GM23338 (cell line): ENCODE results near the gene CNTNAP2. TPM values are rescaled to one million over a fixed set of nuclear protein-coding genes. Genes with fewer than 3 reads are reported as not detected.

Source experiments
- ATAC-seq: fragments of 200-7000 bp; cut with Tn5 transposase; 3 replicates; pipeline ENCODE4 v1.9.1; 2020
- DNase-seq: peaks from one replicate; pipeline ENCODE4 v3.0.0-alpha.2; 2015; ENCODE audit warnings: low spot score
- H2AFZ ChIP-seq: fragments of 200-600 bp; sonication (generic); 2 replicates; pipeline ENCODE4 v1.8.0; 2016; ENCODE audit warnings: antibody characterized with exemption, mild to moderate bottlenecking, moderate library complexity
- H3F3A ChIP-seq: fragments of 200-600 bp; sonication (generic); replicated peaks from 2 replicates; pipeline ENCODE4 v1.8.0; 2017; ENCODE audit warnings: antibody characterized with exemption, mixed run types, low read depth
- H3K27ac ChIP-seq: fragments of 200-600 bp; sonication (generic); 2 replicates; pipeline ENCODE4 v1.6.1; 2016; ENCODE audit warnings: low read depth
- H3K27me3 ChIP-seq: fragments of 200-600 bp; sonication (generic); 2 replicates; pipeline ENCODE4 v1.8.0; 2016; ENCODE audit warnings: mild to moderate bottlenecking, mixed run types, moderate library complexity; ENCODE audit not compliant: insufficient read depth
- H3K36me3 ChIP-seq: fragments of 200-600 bp; sonication (generic); 2 replicates; pipeline ENCODE4 v1.8.0; 2016; ENCODE audit warnings: mild to moderate bottlenecking; ENCODE audit not compliant: insufficient read depth
- H3K4me1 ChIP-seq: fragments of 200-600 bp; sonication (generic); 2 replicates; pipeline ENCODE4 v1.8.0; 2016; ENCODE audit warnings: mild to moderate bottlenecking, moderate library complexity; ENCODE audit not compliant: insufficient read depth
- H3K4me2 ChIP-seq: fragments of 200-600 bp; sonication (generic); 2 replicates; pipeline ENCODE4 v1.7.1; 2017; ENCODE audit warnings: mixed run types
- H3K4me3 ChIP-seq: fragments of 200-600 bp; sonication (generic); 2 replicates; pipeline ENCODE4 v1.6.1; 2016; ENCODE audit warnings: mixed run types
- H3K79me2 ChIP-seq: fragments of 200-600 bp; sonication (generic); replicated peaks from 2 replicates; pipeline ENCODE4 v1.8.0; 2017; ENCODE audit warnings: mild to moderate bottlenecking; ENCODE audit not compliant: insufficient read depth
- H3K9me2 ChIP-seq: fragments of 200-600 bp; sonication (generic); 2 replicates; pipeline ENCODE4 v1.8.0; 2017; ENCODE audit not compliant: insufficient read depth
- H4K20me1 ChIP-seq: fragments of 200-600 bp; sonication (generic); replicated peaks from 2 replicates; pipeline ENCODE4 v1.8.0; 2017; ENCODE audit warnings: mild to moderate bottlenecking; ENCODE audit not compliant: insufficient read depth
- H3K27ac Mint-ChIP-seq: 2 replicates; pipeline ENCODE4 v1.8.0; 2020; ENCODE audit warnings: inconsistent platforms, mild to moderate bottlenecking, moderate library complexity, mixed read lengths
- H3K27me3 Mint-ChIP-seq: 3 replicates; pipeline ENCODE4 v1.8.0; 2022; ENCODE audit warnings: low read depth, mild to moderate bottlenecking, moderate library complexity, mixed read lengths, inconsistent platforms; ENCODE audit not compliant: insufficient read depth, poor library complexity
- H3K36me3 Mint-ChIP-seq: 3 replicates; pipeline ENCODE4 v1.8.0; 2021; ENCODE audit warnings: low read depth, mild to moderate bottlenecking, inconsistent platforms, moderate library complexity, mixed read lengths
- H3K4me1 Mint-ChIP-seq: 3 replicates; pipeline ENCODE4 v1.8.0; 2020; ENCODE audit warnings: mild to moderate bottlenecking, inconsistent platforms, mixed read lengths
- H3K4me3 Mint-ChIP-seq: 3 replicates; pipeline ENCODE4 v1.8.0; 2021; ENCODE audit warnings: moderate library complexity, mild to moderate bottlenecking, inconsistent platforms, mixed read lengths
- H3K9me3 Mint-ChIP-seq: 3 replicates; pipeline ENCODE4 v1.8.0; 2020; ENCODE audit warnings: moderate library complexity, mild to moderate bottlenecking, inconsistent platforms, mixed read lengths
- CREB1 ChIP-seq: fragments of 250-450 bp; sonication (Bioruptor Pico); IDR thresholded peaks from 2 replicates; pipeline ENCODE4 v1.5.0; 2020; ENCODE audit warnings: low read depth, mild to moderate bottlenecking, moderate library complexity
- EZH2 ChIP-seq: fragments of 200-600 bp; sonication (generic); IDR thresholded peaks from one replicate; pipeline ENCODE4 v1.8.0; 2017; ENCODE audit warnings: antibody characterized with exemption, mild to moderate bottlenecking, low read depth; ENCODE audit not compliant: unreplicated experiment
- EZH2phosphoT487 ChIP-seq: fragments of 200-600 bp; sonication (generic); IDR thresholded peaks from one replicate; pipeline ENCODE4 v1.8.1; 2018; ENCODE audit warnings: antibody characterized with exemption; ENCODE audit not compliant: unreplicated experiment
- JUNB ChIP-seq: IDR thresholded peaks from one replicate; pipeline ENCODE4 v1.6.1; 2016; ENCODE audit warnings: antibody characterized with exemption; ENCODE audit not compliant: unreplicated experiment
- NANOG ChIP-seq: IDR thresholded peaks from 2 replicates; pipeline ENCODE4 v1.6.1; 2016; ENCODE audit warnings: antibody characterized with exemption, borderline replicate concordance
- POLR2AphosphoS5 ChIP-seq: IDR thresholded peaks from 2 replicates; pipeline ENCODE4 v1.6.1; 2016; ENCODE audit warnings: antibody characterized with exemption, low read depth
- STAT1 ChIP-seq: IDR thresholded peaks from one replicate; pipeline ENCODE4 v1.6.1; 2016; ENCODE audit warnings: antibody characterized with exemption; ENCODE audit not compliant: unreplicated experiment
- ZNF114 ChIP-seq: fragments of 250-450 bp; sonication (Bioruptor Pico); IDR thresholded peaks from 2 replicates; pipeline ENCODE4 v1.5.0; 2020; ENCODE audit warnings: mild to moderate bottlenecking, moderate library complexity
- ZNF331 ChIP-seq: fragments of 250-450 bp; sonication (Bioruptor Pico); IDR thresholded peaks from 2 replicates; pipeline ENCODE4 v1.5.0; 2020; ENCODE audit warnings: low read depth, mild to moderate bottlenecking, moderate library complexity
- polyA plus RNA-seq: library from polyadenylated mRNA; unstranded; fragments of >200 nt; fragmentation: Nextera tagmentation; extraction: Ambion mirVana; gene quantifications from 2 replicates; pipeline ENCODE4 v1.2.1, GENCODE V29; 2016
- total RNA-seq: library from RNA; depleted of rRNA; stranded (reverse); fragments of >200 nt; shearing (Covaris generic); gene quantifications from 2 replicates; pipeline ENCODE4 v1.2.3, GENCODE V29; 2014
- TF ChIP-seq, protein P1 (sequence below), 2 experiments: fragments of 200-600 bp in 1 of 2; sonication (generic) in 1 of 2; conservative IDR thresholded peaks; 2 replicates each; pipeline versions ENCODE4 v1.5.1 to v1.6.1; 2016 to 2017; ENCODE audit warnings: antibody characterized with exemption in 2 of 2, low read depth in 2 of 2, mild to moderate bottlenecking in 2 of 2, moderate library complexity in 1 of 2
- TF ChIP-seq, protein P2 (sequence below): IDR thresholded peaks from 2 replicates; pipeline ENCODE4 v1.6.1; 2016; ENCODE audit warnings: antibody characterized with exemption
- TF ChIP-seq, protein P3 (sequence below): IDR thresholded peaks from one replicate; pipeline ENCODE4 v1.6.1; 2018; ENCODE audit warnings: antibody characterized with exemption; ENCODE audit not compliant: unreplicated experiment

Gene CNTNAP2
- total and polyA plus RNA-seq, 2 experiments from 2014 or later = 38.2 to 61.3 TPM

DNA sequence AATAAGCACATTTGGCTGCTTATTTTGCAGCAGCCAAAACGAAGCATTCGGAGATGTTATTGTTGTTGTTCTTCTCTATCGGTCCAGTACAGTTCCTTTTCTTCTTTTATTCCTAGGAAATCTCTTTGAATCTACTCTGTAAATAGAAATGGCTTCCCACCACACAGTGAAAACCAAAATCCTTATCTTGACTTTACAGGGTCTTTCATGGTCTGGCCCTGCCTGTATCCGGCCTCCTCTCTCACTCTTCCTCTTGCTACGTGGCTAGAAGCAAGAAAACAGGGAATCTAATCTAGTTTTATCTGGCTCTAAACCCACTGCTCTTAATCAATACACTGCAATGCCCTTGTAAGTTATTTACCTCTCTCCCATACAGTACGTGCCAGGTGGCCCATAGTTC lies 1547.9 kb downstream of the CNTNAP2 start:
- ATAC-seq = no peak
- H3K27me3 ChIP-seq = no peaks in the 10 kb centered on the region
- H3K27ac ChIP-seq = no peak overlapping the region
- no peaks in the 10 kb centered on the region for H3K79me2 ChIP-seq
- no peak overlapping the region for H3K4me3 Mint-ChIP-seq
- no peaks in the 10 kb centered on the region for H3K36me3 Mint-ChIP-seq
- no peak overlapping the region for H3K4me3 ChIP-seq
- H3K9me3 Mint-ChIP-seq = peaks cover 4% of the 10 kb centered on the region; the same call in 2 of the 3 replicates
- H2AFZ ChIP-seq = peak overlapping the region; percentile 47; the same call in 1 of the 2 replicates
- H3K4me1 ChIP-seq = peaks cover 4% of the 10 kb centered on the region; the same call in 1 of the 2 replicates
- H3K9me2 ChIP-seq = 0 out of 2 replicates have a peak, but pooled peaks cover under 1% of the 10 kb centered on the region
- H3K27me3 Mint-ChIP-seq = no peaks in the 10 kb centered on the region
- no peak overlapping the region for H3K4me2 ChIP-seq
- no peaks in the 10 kb centered on the region for H3K36me3 ChIP-seq
- DNase-seq = no peak
- H3F3A ChIP-seq = no peaks in the 10 kb centered on the region
- no peaks in the 10 kb centered on the region for H4K20me1 ChIP-seq
- TF ChIP-seq CREB1 (CRISPR knock-in tag) = no peak
- no peak for TF ChIP-seq ZNF331 (CRISPR knock-in tag)
- no peak for TF ChIP-seq EZH2phosphoT487
- TF ChIP-seq, protein P1, sequence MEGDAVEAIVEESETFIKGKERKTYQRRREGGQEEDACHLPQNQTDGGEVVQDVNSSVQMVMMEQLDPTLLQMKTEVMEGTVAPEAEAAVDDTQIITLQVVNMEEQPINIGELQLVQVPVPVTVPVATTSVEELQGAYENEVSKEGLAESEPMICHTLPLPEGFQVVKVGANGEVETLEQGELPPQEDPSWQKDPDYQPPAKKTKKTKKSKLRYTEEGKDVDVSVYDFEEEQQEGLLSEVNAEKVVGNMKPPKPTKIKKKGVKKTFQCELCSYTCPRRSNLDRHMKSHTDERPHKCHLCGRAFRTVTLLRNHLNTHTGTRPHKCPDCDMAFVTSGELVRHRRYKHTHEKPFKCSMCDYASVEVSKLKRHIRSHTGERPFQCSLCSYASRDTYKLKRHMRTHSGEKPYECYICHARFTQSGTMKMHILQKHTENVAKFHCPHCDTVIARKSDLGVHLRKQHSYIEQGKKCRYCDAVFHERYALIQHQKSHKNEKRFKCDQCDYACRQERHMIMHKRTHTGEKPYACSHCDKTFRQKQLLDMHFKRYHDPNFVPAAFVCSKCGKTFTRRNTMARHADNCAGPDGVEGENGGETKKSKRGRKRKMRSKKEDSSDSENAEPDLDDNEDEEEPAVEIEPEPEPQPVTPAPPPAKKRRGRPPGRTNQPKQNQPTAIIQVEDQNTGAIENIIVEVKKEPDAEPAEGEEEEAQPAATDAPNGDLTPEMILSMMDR (conservative IDR thresholded peaks at IDR 0.05; ENCODE audit: low read depth in 2 of 2) = no peak
- no peak for TF ChIP-seq JUNB
- no peak for TF ChIP-seq ZNF114 (CRISPR knock-in tag)
- TF ChIP-seq, protein P2, sequence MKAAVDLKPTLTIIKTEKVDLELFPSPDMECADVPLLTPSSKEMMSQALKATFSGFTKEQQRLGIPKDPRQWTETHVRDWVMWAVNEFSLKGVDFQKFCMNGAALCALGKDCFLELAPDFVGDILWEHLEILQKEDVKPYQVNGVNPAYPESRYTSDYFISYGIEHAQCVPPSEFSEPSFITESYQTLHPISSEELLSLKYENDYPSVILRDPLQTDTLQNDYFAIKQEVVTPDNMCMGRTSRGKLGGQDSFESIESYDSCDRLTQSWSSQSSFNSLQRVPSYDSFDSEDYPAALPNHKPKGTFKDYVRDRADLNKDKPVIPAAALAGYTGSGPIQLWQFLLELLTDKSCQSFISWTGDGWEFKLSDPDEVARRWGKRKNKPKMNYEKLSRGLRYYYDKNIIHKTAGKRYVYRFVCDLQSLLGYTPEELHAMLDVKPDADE = no peak
- no peak for TF ChIP-seq POLR2AphosphoS5
- TF ChIP-seq, protein P3, sequence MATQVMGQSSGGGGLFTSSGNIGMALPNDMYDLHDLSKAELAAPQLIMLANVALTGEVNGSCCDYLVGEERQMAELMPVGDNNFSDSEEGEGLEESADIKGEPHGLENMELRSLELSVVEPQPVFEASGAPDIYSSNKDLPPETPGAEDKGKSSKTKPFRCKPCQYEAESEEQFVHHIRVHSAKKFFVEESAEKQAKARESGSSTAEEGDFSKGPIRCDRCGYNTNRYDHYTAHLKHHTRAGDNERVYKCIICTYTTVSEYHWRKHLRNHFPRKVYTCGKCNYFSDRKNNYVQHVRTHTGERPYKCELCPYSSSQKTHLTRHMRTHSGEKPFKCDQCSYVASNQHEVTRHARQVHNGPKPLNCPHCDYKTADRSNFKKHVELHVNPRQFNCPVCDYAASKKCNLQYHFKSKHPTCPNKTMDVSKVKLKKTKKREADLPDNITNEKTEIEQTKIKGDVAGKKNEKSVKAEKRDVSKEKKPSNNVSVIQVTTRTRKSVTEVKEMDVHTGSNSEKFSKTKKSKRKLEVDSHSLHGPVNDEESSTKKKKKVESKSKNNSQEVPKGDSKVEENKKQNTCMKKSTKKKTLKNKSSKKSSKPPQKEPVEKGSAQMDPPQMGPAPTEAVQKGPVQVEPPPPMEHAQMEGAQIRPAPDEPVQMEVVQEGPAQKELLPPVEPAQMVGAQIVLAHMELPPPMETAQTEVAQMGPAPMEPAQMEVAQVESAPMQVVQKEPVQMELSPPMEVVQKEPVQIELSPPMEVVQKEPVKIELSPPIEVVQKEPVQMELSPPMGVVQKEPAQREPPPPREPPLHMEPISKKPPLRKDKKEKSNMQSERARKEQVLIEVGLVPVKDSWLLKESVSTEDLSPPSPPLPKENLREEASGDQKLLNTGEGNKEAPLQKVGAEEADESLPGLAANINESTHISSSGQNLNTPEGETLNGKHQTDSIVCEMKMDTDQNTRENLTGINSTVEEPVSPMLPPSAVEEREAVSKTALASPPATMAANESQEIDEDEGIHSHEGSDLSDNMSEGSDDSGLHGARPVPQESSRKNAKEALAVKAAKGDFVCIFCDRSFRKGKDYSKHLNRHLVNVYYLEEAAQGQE = no peak
- H3K27ac Mint-ChIP-seq = no peak overlapping the region
- H3K4me1 Mint-ChIP-seq = peaks cover 6% of the 10 kb centered on the region; the same call in 2 of the 3 replicates

DNA sequence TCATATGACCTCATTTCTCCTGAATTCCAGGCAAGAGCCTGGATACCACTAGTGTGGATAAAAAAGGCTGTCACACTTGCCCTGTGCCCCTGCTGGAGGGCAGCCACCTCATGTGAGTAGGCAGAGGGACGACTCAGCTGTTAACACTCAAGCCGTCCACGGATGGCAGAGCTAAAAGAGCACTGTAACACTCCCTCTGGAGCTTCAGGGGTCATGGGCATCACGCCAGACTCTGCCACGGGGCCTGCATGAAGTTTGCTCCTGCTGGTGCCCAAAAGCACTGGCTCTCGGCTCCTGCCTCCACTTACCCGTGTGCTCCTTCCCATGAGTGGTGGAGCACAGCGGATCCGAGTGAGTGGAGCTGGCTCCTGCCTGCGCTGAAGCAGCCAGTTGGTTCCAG lies 1554.2 kb downstream of the CNTNAP2 start:
- Mint-ChIP-seq H3K36me3 (no peaks in the 10 kb centered on the region), H3K4me3 (no peak overlapping the region), H3K9me3 (peaks cover 9% of the 10 kb centered on the region; the same call in 2 of the 3 replicates), H3K27me3 (no peaks in the 10 kb centered on the region), H3K4me1 (no peaks in the 10 kb centered on the region), H3K27ac (no peak overlapping the region)
- H3K4me2 ChIP-seq = no peak overlapping the region
- H3K9me2 ChIP-seq = 0 out of 2 replicates have a peak, but pooled peaks cover 2% of the 10 kb centered on the region
- no peak for DNase-seq
- ATAC-seq = no peak
- no peak overlapping the region for H2AFZ ChIP-seq
- no peak overlapping the region for H3K27ac ChIP-seq
- H3K4me3 ChIP-seq = no peak overlapping the region
- no peaks in the 10 kb centered on the region for H4K20me1 ChIP-seq
- no peaks in the 10 kb centered on the region for H3K79me2 ChIP-seq
- no peaks in the 10 kb centered on the region for H3K4me1 ChIP-seq
- no peaks in the 10 kb centered on the region for H3K27me3 ChIP-seq
- no peaks in the 10 kb centered on the region for H3F3A ChIP-seq
- H3K36me3 ChIP-seq = no peaks in the 10 kb centered on the region
- TF ChIP-seq NANOG (no peak), STAT1 (no peak), POLR2AphosphoS5 (no peak), EZH2phosphoT487 (no peak), EZH2 (no peak), JUNB (no peak), CREB1 (CRISPR knock-in tag) (no peak), ZNF114 (CRISPR knock-in tag) (no peak)
- TF ChIP-seq, protein P2 = no peak
- TF ChIP-seq, protein P3 = no peak
